ENCODE results near the gene TAL1.

Gene TAL1

DNA sequence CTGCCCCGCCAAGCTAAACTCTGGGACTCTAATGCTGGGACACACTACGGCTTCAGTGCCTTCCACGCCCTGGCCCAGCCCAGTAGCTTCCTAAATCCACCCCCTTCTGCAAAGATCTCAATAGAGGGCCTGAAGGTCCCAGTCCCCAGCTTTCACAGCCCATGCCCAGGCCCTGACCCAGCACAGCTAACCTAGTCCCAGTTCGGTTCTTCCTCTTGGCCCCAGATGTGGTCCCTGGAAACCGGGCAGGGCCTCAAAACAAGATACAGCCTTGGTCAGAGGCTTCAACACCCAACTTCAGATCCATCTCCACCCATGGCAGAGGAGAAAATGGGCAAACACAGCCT is 41.5 kb downstream of the TAL1 start:
- H3K4me3 ChIP-seq (ENCODE audit: insufficient read length, low read depth) = no peak overlapping the region
- H3K4me1 ChIP-seq (ENCODE audit: insufficient read depth, insufficient read length) = peaks cover 27% of the 10 kb centered on the region
- DNase-seq (ENCODE audit: low read depth, low spot score) = no peak

GRCh38 chr1:47189844-47190508 is 42.0 kb downstream of the TAL1 start, which contains the start of gene PDZK1IP1:
Gene PDZK1IP1 (minus strand): TSS chr1:47190036. CDS start chr1:47189932, 104 bp downstream.
- peaks cover 27% of the 10 kb centered on the region for H3K4me1 ChIP-seq (ENCODE audit: insufficient read depth, insufficient read length)
- no peak for DNase-seq (ENCODE audit: low read depth, low spot score)
- peaks cover 3% of the 10 kb centered on the region for H3K27me3 ChIP-seq (ENCODE audit: insufficient read depth, insufficient read length)
- H3K9me3 ChIP-seq (ENCODE audit: insufficient read depth, low read length) = no peaks in the 10 kb centered on the region
- peak within 1 kb of the TSS; percentile 26 for H3K9ac ChIP-seq (ENCODE audit: insufficient read length, low read depth)
- no peak within 1 kb of the TSS for H3K4me3 ChIP-seq (ENCODE audit: insufficient read length, low read depth)
- no peak for TF ChIP-seq YY1 (IDR thresholded peaks at IDR 0.05; ENCODE audit: insufficient read depth, insufficient read length)
- no peak for TF ChIP-seq ZNF274 (IDR thresholded peaks at IDR 0.05; ENCODE audit: low read depth, low read length)
- no peak for TF ChIP-seq SUZ12 (IDR thresholded peaks at IDR 0.05; ENCODE audit: extremely low read depth, insufficient read depth, insufficient read length)
- no peaks in the 10 kb centered on the region for H3K36me3 ChIP-seq (ENCODE audit: insufficient read depth, insufficient read length, low read length)

More for the DNA sequence above, 41.5 kb downstream of the TAL1 start:
- TF ChIP-seq YY1 (IDR thresholded peaks at IDR 0.05; ENCODE audit: insufficient read depth, insufficient read length) (no peak), ZNF274 (IDR thresholded peaks at IDR 0.05; ENCODE audit: low read depth, low read length) (no peak), SUZ12 (IDR thresholded peaks at IDR 0.05; ENCODE audit: extremely low read depth, insufficient read depth, insufficient read length) (no peak)
- Histone ChIP-seq H3K9ac (ENCODE audit: insufficient read length, low read depth) (no peak overlapping the region), H3K36me3 (ENCODE audit: insufficient read depth, insufficient read length, low read length) (no peaks in the 10 kb centered on the region), H3K27me3 (ENCODE audit: insufficient read depth, insufficient read length) (peaks cover 5% of the 10 kb centered on the region), H3K9me3 (ENCODE audit: insufficient read depth, low read length) (no peaks in the 10 kb centered on the region)

- no peaks in the 10 kb centered on the region for H3K36me3 ChIP-seq (ENCODE audit: insufficient read depth, insufficient read length, low read length)
- peaks cover 27% of the 10 kb centered on the region for H3K4me1 ChIP-seq (ENCODE audit: insufficient read depth, insufficient read length)
- TF ChIP-seq YY1 (IDR thresholded peaks at IDR 0.05; ENCODE audit: insufficient read depth, insufficient read length) (no peak), SUZ12 (IDR thresholded peaks at IDR 0.05; ENCODE audit: extremely low read depth, insufficient read depth, insufficient read length) (no peak), ZNF274 (IDR thresholded peaks at IDR 0.05; ENCODE audit: low read depth, low read length) (no peak)
- H3K9me3 ChIP-seq (ENCODE audit: insufficient read depth, low read length) = no peaks in the 10 kb centered on the region; the same call in 1 of the 2 replicates
- H3K9ac ChIP-seq (ENCODE audit: insufficient read length, low read depth) = no peak overlapping the region
- no peaks in the 10 kb centered on the region for H3K27me3 ChIP-seq (ENCODE audit: insufficient read depth, insufficient read length)
- H3K4me3 ChIP-seq (ENCODE audit: insufficient read length, low read depth) = no peak overlapping the region
- DNase-seq (ENCODE audit: low read depth, low spot score) = no peak
These were observed 42.9 kb downstream of the TAL1 start for GRCh38 chr1:47188791-47189785.

DNA sequence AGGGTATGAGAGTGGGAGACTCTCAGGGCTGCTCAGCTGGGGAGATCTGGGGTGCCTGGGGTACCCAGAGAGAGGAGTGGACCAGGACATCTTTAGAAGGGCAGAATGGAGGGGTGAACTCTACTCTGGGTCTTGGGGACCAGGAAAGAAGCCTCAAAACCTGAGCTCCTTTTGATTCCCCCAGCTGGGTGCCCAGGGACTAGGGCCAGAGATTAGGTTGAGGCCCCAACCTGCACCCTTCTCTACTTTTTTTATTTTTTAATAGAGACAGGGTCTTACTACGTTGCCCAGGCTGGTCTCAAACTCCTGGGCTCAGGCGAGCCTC is 44.1 kb downstream of the TAL1 start:
- no peak for DNase-seq (ENCODE audit: low read depth, low spot score)
- Histone ChIP-seq H3K4me3 (ENCODE audit: insufficient read length, low read depth) (no peak overlapping the region), H3K4me1 (ENCODE audit: insufficient read depth, insufficient read length) (peaks cover 36% of the 10 kb centered on the region)

GRCh38 chr1:47187231-47187925 is 44.6 kb downstream of the TAL1 start:
- Histone ChIP-seq H3K4me3 (ENCODE audit: insufficient read length, low read depth) (no peak overlapping the region), H3K9ac (ENCODE audit: insufficient read length, low read depth) (no peak overlapping the region), H3K4me1 (ENCODE audit: insufficient read depth, insufficient read length) (peaks cover 33% of the 10 kb centered on the region), H3K36me3 (ENCODE audit: insufficient read depth, insufficient read length, low read length) (no peaks in the 10 kb centered on the region), H3K9me3 (ENCODE audit: insufficient read depth, low read length) (no peaks in the 10 kb centered on the region; the same call in 1 of the 2 replicates), H3K27me3 (ENCODE audit: insufficient read depth, insufficient read length) (no peaks in the 10 kb centered on the region)
- DNase-seq (ENCODE audit: low read depth, low spot score) = no peak
- TF ChIP-seq ZNF274 (IDR thresholded peaks at IDR 0.05; ENCODE audit: low read depth, low read length) (no peak), YY1 (IDR thresholded peaks at IDR 0.05; ENCODE audit: insufficient read depth, insufficient read length) (no peak), SUZ12 (IDR thresholded peaks at IDR 0.05; ENCODE audit: extremely low read depth, insufficient read depth, insufficient read length) (no peak)

More for the DNA sequence above, 44.1 kb downstream of the TAL1 start:
- TF ChIP-seq ZNF274 (IDR thresholded peaks at IDR 0.05; ENCODE audit: low read depth, low read length) (no peak), SUZ12 (IDR thresholded peaks at IDR 0.05; ENCODE audit: extremely low read depth, insufficient read depth, insufficient read length) (no peak), YY1 (IDR thresholded peaks at IDR 0.05; ENCODE audit: insufficient read depth, insufficient read length) (no peak)
- Histone ChIP-seq H3K27me3 (ENCODE audit: insufficient read depth, insufficient read length) (no peaks in the 10 kb centered on the region), H3K9me3 (ENCODE audit: insufficient read depth, low read length) (no peaks in the 10 kb centered on the region; the same call in 1 of the 2 replicates), H3K9ac (ENCODE audit: insufficient read length, low read depth) (no peak overlapping the region), H3K36me3 (ENCODE audit: insufficient read depth, insufficient read length, low read length) (no peaks in the 10 kb centered on the region)

DNA sequence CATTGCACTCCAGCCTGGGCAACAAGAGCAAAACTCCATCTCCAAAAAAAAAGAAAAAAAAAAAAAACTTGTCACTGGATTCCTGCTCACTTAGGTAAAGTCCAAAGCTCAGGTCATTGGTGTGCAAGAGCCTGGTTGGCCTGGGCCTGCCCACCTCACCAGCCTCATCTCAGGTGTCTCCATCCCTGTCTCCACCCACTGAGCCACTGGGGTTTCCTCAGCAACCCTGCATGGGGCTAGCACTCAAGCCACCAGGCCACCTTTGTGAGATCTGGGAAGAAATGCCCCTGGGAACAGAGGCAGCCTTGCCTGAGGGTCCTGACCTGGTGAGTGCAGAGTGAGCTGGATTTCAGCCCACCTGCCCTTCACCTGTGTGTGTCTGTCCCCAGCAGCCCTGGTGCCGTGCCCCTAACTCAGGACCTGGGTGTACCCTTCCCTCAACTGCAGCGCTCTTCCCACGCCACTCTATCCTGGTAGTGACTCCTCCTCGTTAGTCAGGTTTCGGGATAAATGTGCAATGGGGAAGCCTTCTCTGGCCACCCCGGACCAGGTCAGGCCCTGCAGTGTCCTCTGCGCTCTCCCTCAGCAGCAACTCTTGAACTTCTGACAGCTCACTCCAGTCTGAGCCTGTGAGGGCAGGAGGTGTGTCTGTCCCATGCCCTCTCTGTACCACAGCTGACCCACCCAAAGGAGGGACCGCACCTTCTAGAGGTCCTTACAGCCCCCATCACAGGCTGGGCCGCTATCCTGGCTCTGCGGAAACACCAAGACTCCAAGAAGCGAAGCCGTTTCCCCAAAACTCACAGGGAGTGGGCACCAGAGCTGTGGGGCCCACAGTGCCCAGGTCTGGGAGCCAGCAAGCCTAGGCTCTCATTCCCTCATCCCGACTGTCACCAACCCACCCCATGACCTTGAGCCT is 45.5 kb downstream of the TAL1 start:
- Histone ChIP-seq H3K4me3 (ENCODE audit: insufficient read length, low read depth) (no peak overlapping the region), H3K9me3 (ENCODE audit: insufficient read depth, low read length) (no peaks in the 10 kb centered on the region; the same call in 1 of the 2 replicates), H3K4me1 (ENCODE audit: insufficient read depth, insufficient read length) (peaks cover 32% of the 10 kb centered on the region), H3K9ac (ENCODE audit: insufficient read length, low read depth) (no peak overlapping the region), H3K36me3 (ENCODE audit: insufficient read depth, insufficient read length, low read length) (no peaks in the 10 kb centered on the region), H3K27me3 (ENCODE audit: insufficient read depth, insufficient read length) (no peaks in the 10 kb centered on the region)
- no peak for DNase-seq (ENCODE audit: low read depth, low spot score)
- TF ChIP-seq YY1 (IDR thresholded peaks at IDR 0.05; ENCODE audit: insufficient read depth, insufficient read length) (no peak), ZNF274 (IDR thresholded peaks at IDR 0.05; ENCODE audit: low read depth, low read length) (no peak), SUZ12 (IDR thresholded peaks at IDR 0.05; ENCODE audit: extremely low read depth, insufficient read depth, insufficient read length) (no peak)

Measured in NT2/D1 (cell line).